Stimulated activated CD4-positive, alpha-beta T cell treated with anti-CD3 and anti-CD28 coated beads, Interleukin-12 subunit alpha, Interleukin-12 subunit beta, amount 100 ng/mL, for 24 hours (primary cell): ENCODE measurements around the gene UBL3.
A peak's percentile ranks its signal among the peaks of the same experiment; 100 is the strongest.

Source experiments
- DNase-seq, 2 experiments: peaks; one replicate each; pipeline ENCODE4 v3.0.0-alpha.2; 2020; ENCODE audit warnings: low read depth in 2 of 2

The UBL3 gene

GRCh38 chr13:29810145-29810742 is 40.2 kb downstream of the UBL3 start:
- DNase-seq: no peak

DNA sequence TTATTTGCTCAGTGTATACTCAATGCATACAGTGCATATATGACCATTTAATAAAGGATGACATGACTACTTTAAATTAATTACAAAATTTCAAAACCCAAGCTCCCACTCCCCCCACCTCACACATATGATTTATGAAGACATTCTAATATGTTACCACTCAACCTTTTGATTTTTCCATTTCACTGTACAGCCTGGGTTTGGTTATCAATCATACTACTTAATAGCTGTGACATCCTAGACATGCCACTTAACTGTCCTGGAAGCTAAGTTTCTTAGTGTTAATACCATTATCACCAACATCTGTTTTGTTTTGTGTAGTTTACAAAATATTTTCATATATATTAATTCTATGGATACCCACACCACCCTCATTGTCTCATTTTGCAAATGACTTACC is 42.2 kb downstream of the UBL3 start:
- DNase-seq: no peak

GRCh38 chr13:29805994-29806979 is 44.1 kb downstream of the UBL3 start:
- DNase-seq: peak in 1 of 2 experiments; percentile 4

GRCh38 chr13:29803221-29803620 is 47.2 kb downstream of the UBL3 start:
- no peak for DNase-seq

- DNase-seq: no peak
These were observed 47.8 kb downstream of the UBL3 start for GRCh38 chr13:29802621-29803020.

GRCh38 chr13:29801737-29802305 is 48.6 kb downstream of the UBL3 start:
- no peak for DNase-seq

DNA sequence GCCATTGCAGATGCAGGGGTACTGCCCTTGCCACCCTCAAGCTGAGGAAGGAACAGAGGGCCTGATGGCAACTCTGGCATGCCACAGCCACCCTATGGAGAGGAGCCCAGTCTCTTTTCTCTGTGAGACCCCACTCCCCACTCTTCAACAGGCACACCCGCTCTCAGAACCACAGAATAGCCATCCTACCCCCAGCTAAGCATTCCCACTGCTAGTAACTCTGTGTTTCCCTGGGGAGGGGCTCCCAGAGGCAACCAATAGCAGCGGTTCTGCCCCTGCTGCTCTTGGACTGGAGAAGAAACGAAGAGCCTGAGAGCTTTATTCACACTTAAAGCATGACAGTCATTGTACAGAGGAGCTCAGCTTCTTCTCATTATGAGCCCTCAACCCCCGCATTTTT is 49.3 kb downstream of the UBL3 start:
- DNase-seq: no peak

DNA sequence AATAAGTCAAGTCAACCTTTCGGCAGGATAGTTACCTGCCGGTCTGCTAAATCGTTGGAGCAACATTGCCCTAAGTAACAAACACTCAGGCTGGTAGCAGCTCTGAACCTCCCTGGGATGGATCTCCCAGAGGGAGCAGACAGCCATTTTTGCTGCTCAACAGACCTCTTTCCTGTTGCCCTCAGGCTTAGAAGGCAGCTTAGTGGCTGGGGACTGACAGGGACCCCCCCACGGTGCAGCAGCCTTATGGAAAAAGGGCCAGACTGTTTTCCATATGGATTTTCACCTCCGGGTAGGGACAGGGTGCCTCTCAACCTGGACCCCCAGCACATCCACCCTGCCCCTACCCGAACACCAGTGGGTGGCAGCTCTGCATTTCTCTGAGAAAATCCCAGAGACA is 49.7 kb downstream of the UBL3 start:
- DNase-seq: no peak

GRCh38 chr13:29799041-29799440 is 51.4 kb downstream of the UBL3 start:
- DNase-seq: no peak

- DNase-seq: no peak
These were observed 58.2 kb downstream of the UBL3 start for GRCh38 chr13:29791997-29792780.

GRCh38 chr13:29791508-29791907 is 58.9 kb downstream of the UBL3 start:
- no peak for DNase-seq

DNA sequence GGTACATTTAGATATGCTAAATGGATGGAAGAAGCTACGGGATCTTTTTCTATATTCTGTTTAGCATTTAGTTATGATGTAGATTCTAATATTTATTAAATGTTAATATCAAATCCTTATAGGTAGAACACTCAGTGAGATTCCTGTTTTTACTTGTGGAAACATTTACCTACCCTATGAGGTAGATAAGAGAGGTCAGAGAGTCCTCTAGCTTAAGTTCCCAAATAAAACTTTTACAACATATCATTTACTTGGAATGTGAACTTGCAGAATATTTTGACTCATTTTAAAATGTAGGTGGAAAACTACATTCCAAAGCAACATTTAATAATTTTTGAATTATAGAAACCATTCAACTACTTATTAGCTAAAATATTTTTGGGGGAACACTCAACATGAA is 63.7 kb downstream of the UBL3 start:
- no peak for DNase-seq

DNA sequence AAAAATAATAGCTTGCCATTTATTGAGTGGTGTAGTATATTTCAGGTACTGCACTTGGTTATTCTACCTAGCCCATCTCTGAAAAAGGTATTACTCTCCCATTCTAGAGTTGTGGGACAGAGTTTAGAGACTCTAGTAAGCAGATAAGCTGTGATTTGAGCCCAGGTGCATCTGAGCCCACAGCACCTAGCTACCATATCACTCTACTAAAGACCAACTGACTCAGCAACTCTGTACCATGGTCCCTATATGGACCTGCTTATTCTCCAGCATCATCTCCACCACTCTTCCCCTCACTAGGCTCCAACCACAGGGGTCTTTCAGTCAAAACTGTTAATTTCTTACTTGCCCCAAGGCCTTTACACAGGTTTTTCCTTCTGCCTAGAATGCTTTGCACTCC is 64.4 kb downstream of the UBL3 start:
- DNase-seq: no peak

DNA sequence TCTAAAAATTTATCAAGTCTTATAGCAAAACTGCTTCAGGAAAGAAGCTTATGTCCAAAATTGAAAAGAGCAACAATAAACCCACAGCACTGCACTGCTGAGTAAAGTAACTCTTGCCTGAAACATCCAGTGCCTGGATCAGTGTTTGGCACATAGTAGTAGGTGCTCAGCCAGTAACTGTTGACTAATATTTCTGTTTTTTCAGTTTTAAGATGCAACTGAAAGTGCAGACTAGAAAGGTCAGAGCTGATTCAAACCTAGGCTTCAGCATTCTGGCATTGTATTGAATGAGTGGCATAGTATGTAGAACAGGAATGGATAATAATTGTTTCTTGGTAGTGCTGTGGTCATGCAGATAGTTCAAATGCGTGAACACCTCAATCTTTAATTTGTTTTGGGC is 67.6 kb downstream of the UBL3 start:
- no peak for DNase-seq

- DNase-seq: no peak
These were observed 75.6 kb downstream of the UBL3 start for GRCh38 chr13:29774830-29775229.

DNA sequence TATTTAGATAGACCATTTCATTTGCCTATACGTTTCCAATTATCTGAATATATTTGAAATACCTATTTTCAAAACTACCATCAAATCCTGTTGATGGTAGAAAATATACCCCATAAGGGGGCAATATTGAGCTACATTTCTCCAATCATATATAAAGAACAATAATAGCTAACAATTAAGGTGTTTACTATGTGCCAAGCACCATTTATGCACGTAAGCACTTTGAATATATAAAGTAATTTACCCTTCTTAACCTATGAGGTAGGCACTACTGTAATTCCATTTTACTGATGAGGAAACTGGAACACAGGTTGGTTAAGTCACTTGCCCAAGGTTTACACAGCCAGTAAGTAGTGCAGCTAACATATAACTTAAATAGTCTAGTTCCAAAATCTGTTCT is 79.2 kb downstream of the UBL3 start:
- no peak for DNase-seq

- no peak for DNase-seq
These were observed 83.4 kb downstream of the UBL3 start for GRCh38 chr13:29767006-29767405.

- DNase-seq: no peak
These were observed 86.8 kb downstream of the UBL3 start for GRCh38 chr13:29763436-29764180.

DNA sequence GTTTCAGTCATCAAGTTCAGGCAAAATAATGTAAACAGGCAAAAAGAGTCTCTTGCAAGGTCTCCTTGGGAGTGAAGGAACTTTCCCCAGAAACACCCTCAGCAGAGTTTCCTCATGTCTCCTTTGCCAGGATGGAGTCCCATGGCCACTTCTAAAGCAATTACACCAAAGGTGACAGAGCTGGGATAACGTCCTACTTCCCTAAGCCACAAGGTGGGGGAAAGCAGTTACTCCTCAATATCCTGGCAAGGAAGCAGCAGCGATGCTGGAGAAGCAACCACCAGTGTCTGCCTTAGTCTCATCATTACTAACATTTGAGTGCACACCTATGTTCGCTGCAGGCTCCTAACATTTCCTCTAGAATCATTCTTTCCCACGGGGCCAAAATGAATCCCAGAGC is 88.6 kb downstream of the UBL3 start:
- DNase-seq: no peak

DNA sequence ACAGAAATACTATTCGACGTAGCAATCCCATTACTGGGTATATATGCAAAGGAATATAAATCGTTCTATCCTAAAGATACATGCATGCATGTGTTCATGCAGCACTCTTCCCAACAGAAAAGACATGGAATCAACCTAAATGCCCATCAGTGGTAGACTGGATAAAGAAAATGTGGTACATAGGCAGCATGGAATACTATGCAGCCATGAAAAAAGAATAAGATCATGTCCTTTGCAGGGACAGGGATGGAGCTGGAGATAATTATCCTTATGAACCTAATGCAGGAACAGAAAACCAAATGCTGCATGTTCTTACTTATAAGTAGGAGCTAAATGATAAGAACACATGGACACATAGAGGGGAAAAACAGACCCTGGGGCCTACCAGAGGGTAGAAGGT is 89.3 kb downstream of the UBL3 start:
- DNase-seq: no peak

GRCh38 chr13:29760544-29760943 is 89.9 kb downstream of the UBL3 start:
- DNase-seq: no peak
